ENCODE measurements around the gene RIPK1.

Gene RIPK1

GRCh38 chr6:3142536-3142935, 74.2 kb downstream of the RIPK1 start:
- TF ChIP-seq REST (IDR thresholded peaks at IDR 0.05; ENCODE audit: insufficient replicate concordance, low read depth) (no peak), CTCF (IDR thresholded peaks at IDR 0.05; ENCODE audit: insufficient read depth, low read length) (no peak), SPI1 (IDR thresholded peaks at IDR 0.05; ENCODE audit: borderline replicate concordance, low read depth) (no peak), GABPA (IDR thresholded peaks at IDR 0.05; ENCODE audit: low read depth) (no peak), POLR2AphosphoS5 (IDR thresholded peaks at IDR 0.05; ENCODE audit: low read depth) (no peak)
- H3K27me3 ChIP-seq (ENCODE audit: insufficient read depth, poor library complexity, severe bottlenecking): no peaks in the 10 kb centered on the region
- no peak overlapping the region for H3K27ac ChIP-seq (replicated peaks)
- no peak overlapping the region for H3K4me3 ChIP-seq (replicated peaks; ENCODE audit: insufficient read depth, low read length)
- DNase-seq (ENCODE audit: low read depth in 1 of 2, low spot score in 1 of 2): no peak

GRCh38 chr6:3143158-3143557, 74.9 kb downstream of the RIPK1 start:
- Histone ChIP-seq H3K4me3 (replicated peaks; ENCODE audit: insufficient read depth, low read length) (no peak overlapping the region), H3K27me3 (ENCODE audit: insufficient read depth, poor library complexity, severe bottlenecking) (no peaks in the 10 kb centered on the region), H3K27ac (replicated peaks) (no peak overlapping the region)
- TF ChIP-seq POLR2AphosphoS5 (IDR thresholded peaks at IDR 0.05; ENCODE audit: low read depth) (no peak), SPI1 (IDR thresholded peaks at IDR 0.05; ENCODE audit: borderline replicate concordance, low read depth) (no peak), GABPA (IDR thresholded peaks at IDR 0.05; ENCODE audit: low read depth) (no peak), CTCF (IDR thresholded peaks at IDR 0.05; ENCODE audit: insufficient read depth, low read length) (no peak), REST (IDR thresholded peaks at IDR 0.05; ENCODE audit: insufficient replicate concordance, low read depth) (no peak)
- no peak for DNase-seq (ENCODE audit: low read depth in 1 of 2, low spot score in 1 of 2)

- Histone ChIP-seq H3K27ac (replicated peaks) (no peak overlapping the region), H3K27me3 (ENCODE audit: insufficient read depth, poor library complexity, severe bottlenecking) (no peaks in the 10 kb centered on the region), H3K4me3 (replicated peaks; ENCODE audit: insufficient read depth, low read length) (no peak overlapping the region)
- TF ChIP-seq CTCF (IDR thresholded peaks at IDR 0.05; ENCODE audit: insufficient read depth, low read length) (no peak), REST (IDR thresholded peaks at IDR 0.05; ENCODE audit: insufficient replicate concordance, low read depth) (no peak), SPI1 (IDR thresholded peaks at IDR 0.05; ENCODE audit: borderline replicate concordance, low read depth) (no peak), GABPA (IDR thresholded peaks at IDR 0.05; ENCODE audit: low read depth) (no peak)
- no peak for DNase-seq (ENCODE audit: low read depth in 1 of 2, low spot score in 1 of 2)
These were observed 76.3 kb downstream of the RIPK1 start for GRCh38 chr6:3144571-3144970.
